C4-2B (cell line): ENCODE data around the gene MAML3.

Source experiments
- CTCF ChIP-seq: fragments of 450-650 bp; conservative IDR thresholded peaks from 2 replicates; pipeline ENCODE4 v1.5.1; 2017; ENCODE audit warnings: mild to moderate bottlenecking
- ZFX ChIP-seq: fragments of 450-650 bp; IDR thresholded peaks from 2 replicates; pipeline ENCODE4 v1.6.1; 2017

GRCh38 chr4:139709660-139710059 is 444.3 kb downstream of the MAML3 start:
- TF ChIP-seq CTCF (no peak), ZFX (no peak)
